ENCODE data around the gene UBALD1. TPM values are rescaled to one million over a fixed set of nuclear protein-coding genes. Genes with fewer than 3 reads are reported as not detected.

Gene UBALD1
- polyA plus RNA-seq (2013, experiment 1 of 2; ENCODE audit: insufficient read length) = 28.7 TPM
- 29.8 TPM for polyA plus RNA-seq (2013, experiment 2 of 2; ENCODE audit: insufficient read length)

DNA sequence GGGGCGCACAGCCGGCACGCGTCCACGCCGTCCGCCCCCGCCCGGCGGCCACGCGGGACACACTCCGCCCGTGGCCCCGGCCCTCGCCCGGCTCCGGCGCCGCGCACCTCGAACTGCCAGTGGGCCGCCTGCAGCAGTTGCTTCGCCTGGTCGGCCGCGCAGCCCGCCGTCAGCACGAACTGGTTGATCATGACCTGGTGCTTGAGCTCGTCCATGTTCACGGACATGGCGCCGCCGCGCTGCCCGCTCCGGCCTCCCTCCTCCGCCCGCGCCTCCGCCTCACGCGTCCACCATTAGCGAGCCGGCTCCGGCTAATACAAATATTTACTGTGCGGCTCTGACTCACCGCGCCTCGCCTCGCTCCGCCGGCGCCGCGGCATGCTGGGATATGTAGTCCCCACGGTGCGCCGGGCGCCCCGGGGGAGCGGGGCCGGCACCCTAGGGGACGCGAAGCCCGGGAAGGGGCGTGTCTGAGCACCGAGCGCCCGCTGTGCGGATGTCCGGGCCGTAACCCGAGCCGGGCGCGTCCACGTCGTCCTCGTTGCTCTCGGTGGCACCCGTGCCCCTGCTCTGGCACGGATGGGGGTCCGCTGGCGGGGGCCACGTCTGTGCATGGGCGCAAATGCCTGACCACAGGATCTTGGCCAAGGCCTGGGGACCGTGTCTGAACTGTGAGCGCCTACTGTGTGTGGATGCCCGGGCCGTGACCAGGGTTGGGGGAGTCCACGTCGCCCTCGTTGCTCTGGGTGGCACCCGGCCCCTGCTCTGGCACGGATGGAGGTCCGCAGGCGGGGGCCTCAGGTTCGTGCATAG is at the start of gene UBALD1:
Gene UBALD1, minus strand, starts transcription at position 318 of the 813 bp plus-strand sequence. Its CDS starts 91 bp downstream, at position 227.
- DNase-seq = peak; percentile 90

- DNase-seq = no peak
These were observed 49.2 kb upstream of the UBALD1 start for GRCh38 chr16:4663777-4664465.

- DNase-seq = no peak
These were observed 48.7 kb upstream of the UBALD1 start for GRCh38 chr16:4663465-4663776.

DNA sequence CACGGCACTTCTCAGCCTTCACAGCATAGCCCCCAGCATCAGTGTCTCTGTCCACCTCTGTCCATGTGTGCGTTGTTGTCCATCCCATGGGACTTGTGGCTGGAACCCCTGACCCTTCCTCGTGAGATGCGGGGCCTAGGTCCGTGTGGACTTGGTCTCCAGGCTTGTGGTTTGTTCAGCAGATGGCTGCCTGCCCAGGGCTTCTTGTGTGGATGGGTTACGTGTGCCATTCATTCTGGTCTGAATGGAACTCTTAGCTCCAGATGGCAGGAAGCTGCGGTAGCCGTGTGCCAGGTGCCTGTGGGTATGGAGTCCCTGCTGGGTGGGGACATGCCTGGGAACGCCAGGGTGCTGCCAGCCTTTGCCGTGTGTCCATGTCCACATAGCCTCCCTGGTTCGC is 47.0 kb upstream of the UBALD1 start:
- no peak for DNase-seq

- peak; percentile 38 for DNase-seq
These were observed 45.8 kb upstream of the UBALD1 start for GRCh38 chr16:4660454-4661007.

GRCh38 chr16:4659363-4660353 is 45.0 kb upstream of the UBALD1 start:
- no peak for DNase-seq

DNA sequence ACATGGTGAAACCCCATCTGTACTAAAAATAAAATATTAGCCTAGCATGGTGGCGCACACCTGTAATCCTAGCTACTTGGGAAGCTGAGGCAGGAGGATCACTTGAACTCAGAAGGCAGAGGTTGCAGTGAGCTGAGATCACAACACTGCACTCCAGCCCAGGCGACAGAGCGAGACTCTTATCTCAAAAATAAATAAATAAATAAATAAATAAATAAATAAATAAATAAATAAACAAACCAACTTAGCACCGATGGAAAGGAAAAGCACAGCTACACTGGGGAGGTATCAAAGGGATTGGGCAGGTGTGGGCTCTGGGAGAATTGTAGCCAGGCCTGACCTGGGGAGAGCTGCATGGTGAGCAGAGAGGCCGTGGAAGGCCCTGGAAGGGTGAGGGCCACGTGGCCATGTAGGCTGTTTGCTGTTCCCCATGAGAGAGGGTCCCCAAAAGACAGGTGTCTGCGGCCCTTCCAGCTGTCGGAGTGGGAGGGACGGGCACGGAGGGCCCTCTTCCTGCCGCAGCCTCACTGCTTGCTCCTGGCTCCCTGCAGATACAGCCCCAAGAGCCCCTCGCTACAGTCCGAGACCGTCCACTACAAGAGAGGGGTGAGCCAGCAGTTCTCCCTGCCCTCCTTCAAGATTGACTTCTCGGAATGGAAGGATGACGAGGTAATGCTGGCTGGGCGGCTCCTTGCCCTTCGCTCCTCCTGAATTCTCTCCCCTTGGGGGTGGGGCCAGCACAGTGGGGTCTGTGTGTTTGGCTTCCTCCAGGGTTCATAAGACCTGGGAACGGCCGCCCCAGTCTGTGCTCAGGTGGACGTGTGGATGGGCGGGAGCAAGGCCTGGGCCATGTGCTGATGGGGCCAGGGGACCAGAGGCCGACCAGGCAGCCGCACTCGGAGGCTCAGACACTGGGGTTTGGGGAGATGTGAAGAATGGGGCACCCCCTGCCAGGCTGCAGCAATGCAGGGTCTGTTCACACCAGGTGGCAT is 42.3 kb upstream of the UBALD1 start:
- DNase-seq = no peak

DNA sequence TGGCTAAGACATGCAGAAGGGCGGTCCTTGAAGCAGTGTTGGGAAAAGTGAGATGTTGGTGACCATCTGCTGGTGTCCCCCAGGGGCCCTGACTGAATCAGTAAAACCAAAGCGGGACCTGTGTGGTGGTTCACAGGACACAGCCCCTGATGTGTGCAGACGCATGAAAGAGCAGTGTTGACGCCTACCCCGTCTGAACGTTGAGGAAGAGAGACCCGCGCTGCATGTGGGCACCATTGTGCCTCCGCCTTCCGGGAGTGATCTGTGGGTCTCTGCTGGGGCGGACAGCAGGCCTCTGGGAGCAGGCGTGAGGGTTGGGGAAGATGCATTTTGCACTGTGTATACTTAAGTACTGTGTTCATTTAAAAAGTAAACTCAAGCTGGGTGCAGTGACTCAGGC is 41.5 kb upstream of the UBALD1 start:
- no peak for DNase-seq

DNA sequence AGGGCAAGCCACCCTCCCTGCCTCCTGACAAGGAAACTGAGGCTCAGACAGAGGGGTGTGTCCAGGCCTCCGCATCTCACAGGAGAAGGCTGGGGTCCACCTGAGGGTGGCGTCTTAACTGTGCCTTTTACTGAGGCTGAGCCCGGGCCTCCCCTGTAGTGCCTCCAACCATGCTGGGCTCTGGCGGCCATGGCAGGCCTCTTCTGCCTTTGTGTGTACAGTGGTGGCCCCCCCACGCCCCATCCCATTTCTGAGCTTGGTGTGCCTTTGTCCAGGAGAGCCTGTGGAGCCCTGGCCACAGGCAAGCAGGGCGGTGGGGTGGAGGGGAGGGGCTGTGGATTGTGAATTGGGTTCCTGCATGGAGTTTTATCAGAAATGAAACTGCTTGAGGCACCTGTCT is 41.1 kb upstream of the UBALD1 start:
- no peak for DNase-seq

- no peak for DNase-seq
These were observed 40.4 kb upstream of the UBALD1 start for GRCh38 chr16:4654964-4655590.

GRCh38 chr16:4654011-4654963 is 39.6 kb upstream of the UBALD1 start:
- no peak for DNase-seq

GRCh38 chr16:4652561-4652960 is 37.9 kb upstream of the UBALD1 start:
- DNase-seq = no peak

DNA sequence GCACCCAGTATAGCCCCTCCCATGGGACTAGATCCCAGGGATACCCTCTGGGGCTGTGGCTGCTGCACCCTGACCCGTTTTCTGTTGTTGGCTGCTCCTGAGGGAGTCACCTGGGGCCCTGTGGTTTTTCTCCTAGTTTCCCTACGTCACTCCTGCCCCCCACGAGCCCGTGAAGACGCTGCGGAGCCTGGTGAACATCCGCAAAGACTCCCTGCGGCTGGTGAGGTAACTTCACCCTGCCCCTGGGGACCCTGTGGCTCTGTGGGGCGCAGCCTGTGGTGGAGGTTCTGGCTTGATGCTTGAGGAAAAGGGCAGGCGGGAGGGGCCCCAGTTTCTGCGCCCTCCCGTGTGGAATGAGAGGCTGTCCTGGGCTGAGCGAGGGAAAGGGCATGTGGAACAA is 37.1 kb upstream of the UBALD1 start:
- DNase-seq = no peak

GRCh38 chr16:4650443-4651074 is 35.9 kb upstream of the UBALD1 start:
- peak; percentile 41 for DNase-seq

DNA sequence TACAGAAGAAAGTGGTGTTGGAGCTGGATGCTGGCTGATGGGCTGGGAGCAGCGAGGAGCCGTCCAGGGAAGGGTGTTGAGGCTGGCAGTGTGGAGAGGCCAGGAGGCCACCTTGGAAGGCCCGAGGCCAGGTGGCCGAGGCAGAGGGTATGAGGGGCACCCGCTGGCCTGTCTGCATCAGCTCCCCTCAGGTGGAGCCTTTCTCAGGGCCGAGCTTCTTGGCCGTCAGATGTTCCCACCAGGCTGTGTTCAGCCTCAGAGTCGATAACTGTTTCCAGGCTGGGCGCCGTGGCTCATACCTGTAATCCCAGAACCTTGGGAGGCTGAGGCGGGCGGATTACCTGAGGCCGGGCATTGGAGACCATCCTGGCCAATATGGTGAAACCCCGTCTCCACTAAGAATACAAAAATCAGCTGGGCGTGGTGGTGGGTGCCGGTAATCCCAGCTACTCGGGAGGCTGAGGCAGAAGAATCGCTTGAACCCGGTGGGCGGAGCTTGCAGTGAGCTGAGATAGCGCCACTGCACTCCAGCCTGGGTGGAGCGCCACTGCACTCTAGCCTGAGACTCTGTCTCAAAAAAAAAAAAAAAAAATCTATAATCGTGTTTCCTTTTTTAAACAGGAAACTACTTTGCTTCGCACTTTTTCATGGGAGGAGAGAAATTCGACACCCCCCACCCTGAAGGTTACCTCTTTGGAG is 35.2 kb upstream of the UBALD1 start:
- DNase-seq = no peak

DNA sequence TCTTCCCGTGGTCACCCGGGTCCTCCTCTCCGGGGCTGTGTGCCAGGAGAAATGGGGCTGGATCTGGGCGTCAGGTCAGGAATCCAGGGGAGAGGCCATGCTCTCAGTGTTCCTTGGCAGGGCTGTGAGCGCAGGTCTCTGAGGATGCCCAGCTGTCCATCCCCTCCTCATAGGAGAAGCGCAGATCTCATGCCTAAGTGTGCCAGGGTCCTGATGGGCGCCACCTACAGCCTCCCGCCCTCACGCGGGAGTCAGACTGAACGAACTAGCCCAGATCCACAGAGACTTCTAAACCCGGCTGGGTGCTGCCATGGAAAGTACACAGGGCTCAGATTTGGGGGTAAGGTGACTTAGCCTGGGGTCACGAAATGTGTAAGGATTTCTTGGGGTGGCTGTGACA is 34.2 kb upstream of the UBALD1 start:
- DNase-seq = no peak

GRCh38 chr16:4647644-4647980 is 32.9 kb upstream of the UBALD1 start:
- no peak for DNase-seq
